HG03280 (cell line): Measurements from ENCODE around the gene CRISP1.
"Not testable (repeated sequence)": the region's sequence is repeated elsewhere in the genome, so short reads cannot be mapped to it uniquely, and the experiment has no call there.

Source experiments
- ATAC-seq: cut with Tn5 transposase; IDR thresholded peaks from one replicate; pipeline ENCODE4 v1.9.1; 2021; ENCODE audit warnings: mild to moderate bottlenecking, moderate library complexity; ENCODE audit not compliant: unreplicated experiment

Gene CRISP1

GRCh38 chr6:49841424-49841823 lies 24.9 kb downstream of the CRISP1 start:
- ATAC-seq: no peak

- no peak for ATAC-seq
Measured at GRCh38 chr6:49839957-49840356, 26.4 kb downstream of the CRISP1 start.

- ATAC-seq: no peak
Measured at GRCh38 chr6:49839162-49839561, 27.2 kb downstream of the CRISP1 start.

- no peak for ATAC-seq
Measured at GRCh38 chr6:49835140-49835539, 31.2 kb downstream of the CRISP1 start.

GRCh38 chr6:49833386-49833785 lies 32.9 kb downstream of the CRISP1 start:
- no peak for ATAC-seq

- ATAC-seq: peak; percentile 84
Measured at GRCh38 chr6:49826743-49827406, 39.5 kb downstream of the CRISP1 start.

- no peak for ATAC-seq
Measured at GRCh38 chr6:49815166-49815565, 51.2 kb downstream of the CRISP1 start.

GRCh38 chr6:49813248-49813647 lies 53.1 kb downstream of the CRISP1 start:
- ATAC-seq: no peak

- ATAC-seq: no peak
Measured at GRCh38 chr6:49806145-49806544, 60.2 kb downstream of the CRISP1 start.

- ATAC-seq: no peak
Measured at GRCh38 chr6:49805246-49805645, 61.1 kb downstream of the CRISP1 start.

- no peak for ATAC-seq
Measured at GRCh38 chr6:49801525-49801924, 64.8 kb downstream of the CRISP1 start.

GRCh38 chr6:49799090-49799489 lies 67.2 kb downstream of the CRISP1 start:
- no peak for ATAC-seq

GRCh38 chr6:49796842-49797455 lies 69.4 kb downstream of the CRISP1 start:
- ATAC-seq: not testable (repeated sequence)

- ATAC-seq: no peak
Measured at GRCh38 chr6:49790341-49790740, 76.0 kb downstream of the CRISP1 start.

GRCh38 chr6:49787176-49787575 lies 79.2 kb downstream of the CRISP1 start, which contains the start of gene PGK2:
TSS of gene PGK2 (minus strand) at chr6:49787285. CDS start at chr6:49787187, 98 bp downstream.
- ATAC-seq: no peak

- ATAC-seq: no peak
Measured at GRCh38 chr6:49784272-49784671, 82.1 kb downstream of the CRISP1 start.
